OCI-LY3 (cell line): Measurements from ENCODE around the gene CCNF.
A peak's percentile ranks its signal among the peaks of the same experiment; 100 is the strongest.

Experiments used
- H2AFZ ChIP-seq: fragments of 200-600, 300-600 bp; shearing (Covaris generic); 2 replicates; pipeline ENCODE4 v1.6.0; 2014; ENCODE audit warnings: antibody characterized with exemption, low read depth, low read length
- H3K27ac ChIP-seq: fragments of 200-600, 300-600 bp; sonication (generic); 2 replicates; pipeline ENCODE4 v1.5.1; 2014; ENCODE audit warnings: mild to moderate bottlenecking, low read length, moderate library complexity, mixed read lengths
- H3K27me3 ChIP-seq: fragments of 200-600, 300-600 bp; sonication (generic); 2 replicates; pipeline ENCODE4 v1.6.1; 2014; ENCODE audit warnings: low read depth, low read length, mixed read lengths
- H3K36me3 ChIP-seq: fragments of 200-600, 300-600 bp; sonication (generic); replicated peaks from 2 replicates; pipeline ENCODE3; 2014; ENCODE audit warnings: low read depth, low read length, mixed read lengths
- H3K4me1 ChIP-seq: fragments of 300-600, 200-600 bp; sonication (generic); 2 replicates; pipeline ENCODE4 v1.6.1; 2014; ENCODE audit warnings: low read length, mixed read lengths
- H3K4me2 ChIP-seq: fragments of 200-600, 300-600 bp; sonication (generic); 2 replicates; pipeline ENCODE4 v1.6.1; 2014; ENCODE audit warnings: low read length, mixed read lengths
- H3K4me3 ChIP-seq: fragments of 300-600, 200-600 bp; sonication (generic); 2 replicates; pipeline ENCODE4 v1.5.1; 2014; ENCODE audit warnings: antibody characterized with exemption, mild to moderate bottlenecking, low read length, moderate library complexity
- H3K79me2 ChIP-seq: fragments of 300-600, 200-600 bp; shearing (Covaris generic); 2 replicates; pipeline ENCODE4 v1.6.1; 2014; ENCODE audit warnings: mild to moderate bottlenecking, low read length, mixed read lengths
- H3K9ac ChIP-seq: fragments of 300-600, 200-600 bp; shearing (Covaris generic); 2 replicates; pipeline ENCODE4 v1.6.0; 2014; ENCODE audit warnings: mild to moderate bottlenecking, low read length, moderate library complexity
- H3K9me3 ChIP-seq: fragments of 200-600, 300-600 bp; shearing (Covaris generic); 2 replicates; pipeline ENCODE4 v1.6.1; 2014; ENCODE audit warnings: low read length, mixed read lengths; ENCODE audit not compliant: insufficient read depth
- H4K20me1 ChIP-seq: fragments of 200-600, 300-600 bp; sonication (generic); 2 replicates; pipeline ENCODE4 v1.6.1; 2016; ENCODE audit warnings: low read length, mixed read lengths; ENCODE audit not compliant: insufficient read depth
- EZH2phosphoT487 ChIP-seq: fragments of 200-600 bp; shearing (Covaris generic); IDR thresholded peaks from 2 replicates; pipeline ENCODE4 v1.6.1; 2018; ENCODE audit warnings: antibody characterized with exemption, mixed run types, low read depth
- TF ChIP-seq, protein P1 (sequence below): fragments of 200-600, 300-600 bp; sonication (generic); IDR thresholded peaks from 2 replicates; pipeline ENCODE4 v1.5.1; 2014; ENCODE audit warnings: antibody characterized with exemption, low read length, low read depth

The CCNF gene

DNA sequence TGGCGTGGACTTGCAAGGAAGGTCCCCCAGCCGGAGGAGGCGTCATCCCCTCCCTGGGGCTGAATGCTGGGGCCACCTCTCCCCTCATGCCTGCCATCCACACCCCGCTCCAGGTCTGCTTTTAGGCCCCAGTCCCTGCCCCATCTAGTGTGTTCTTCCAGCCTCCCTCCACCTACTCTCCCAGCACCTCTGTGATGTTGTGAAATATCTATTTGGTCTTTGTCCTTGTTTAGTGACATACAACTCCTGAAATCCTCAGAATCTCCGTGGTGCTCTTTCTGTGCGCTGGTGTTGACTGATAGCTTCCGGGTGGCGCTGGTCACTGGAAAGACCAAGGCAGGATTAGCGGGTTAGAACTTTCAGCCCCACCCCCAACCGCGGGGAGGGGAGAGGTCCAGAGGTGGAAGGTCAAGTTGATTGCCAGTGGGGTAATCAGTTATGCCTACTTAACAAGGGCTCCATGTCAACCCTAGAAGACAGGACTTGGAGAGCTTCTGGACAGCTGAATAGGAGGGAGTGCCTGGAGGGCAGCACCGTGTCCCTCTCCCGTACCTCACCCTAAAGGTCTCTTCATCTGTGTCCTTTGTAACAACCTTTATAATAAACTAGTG is 55.8 kb downstream of the CCNF start:
- no peak overlapping the region for H3K4me3 ChIP-seq
- H3K27ac ChIP-seq = no peak overlapping the region
- TF ChIP-seq, protein P1, sequence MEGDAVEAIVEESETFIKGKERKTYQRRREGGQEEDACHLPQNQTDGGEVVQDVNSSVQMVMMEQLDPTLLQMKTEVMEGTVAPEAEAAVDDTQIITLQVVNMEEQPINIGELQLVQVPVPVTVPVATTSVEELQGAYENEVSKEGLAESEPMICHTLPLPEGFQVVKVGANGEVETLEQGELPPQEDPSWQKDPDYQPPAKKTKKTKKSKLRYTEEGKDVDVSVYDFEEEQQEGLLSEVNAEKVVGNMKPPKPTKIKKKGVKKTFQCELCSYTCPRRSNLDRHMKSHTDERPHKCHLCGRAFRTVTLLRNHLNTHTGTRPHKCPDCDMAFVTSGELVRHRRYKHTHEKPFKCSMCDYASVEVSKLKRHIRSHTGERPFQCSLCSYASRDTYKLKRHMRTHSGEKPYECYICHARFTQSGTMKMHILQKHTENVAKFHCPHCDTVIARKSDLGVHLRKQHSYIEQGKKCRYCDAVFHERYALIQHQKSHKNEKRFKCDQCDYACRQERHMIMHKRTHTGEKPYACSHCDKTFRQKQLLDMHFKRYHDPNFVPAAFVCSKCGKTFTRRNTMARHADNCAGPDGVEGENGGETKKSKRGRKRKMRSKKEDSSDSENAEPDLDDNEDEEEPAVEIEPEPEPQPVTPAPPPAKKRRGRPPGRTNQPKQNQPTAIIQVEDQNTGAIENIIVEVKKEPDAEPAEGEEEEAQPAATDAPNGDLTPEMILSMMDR = no peak
- no peak for TF ChIP-seq EZH2phosphoT487
- H4K20me1 ChIP-seq = no peaks in the 10 kb centered on the region
- H3K9me3 ChIP-seq = no peaks in the 10 kb centered on the region
- H2AFZ ChIP-seq = no peak overlapping the region
- H3K36me3 ChIP-seq = no peaks in the 10 kb centered on the region
- 0 out of 2 replicates have a peak, but pooled peaks cover 5% of the 10 kb centered on the region for H3K79me2 ChIP-seq
- peaks cover 20% of the 10 kb centered on the region for H3K4me1 ChIP-seq
- H3K9ac ChIP-seq = no peak overlapping the region
- H3K4me2 ChIP-seq = no peak overlapping the region
- H3K27me3 ChIP-seq = no peaks in the 10 kb centered on the region

DNA sequence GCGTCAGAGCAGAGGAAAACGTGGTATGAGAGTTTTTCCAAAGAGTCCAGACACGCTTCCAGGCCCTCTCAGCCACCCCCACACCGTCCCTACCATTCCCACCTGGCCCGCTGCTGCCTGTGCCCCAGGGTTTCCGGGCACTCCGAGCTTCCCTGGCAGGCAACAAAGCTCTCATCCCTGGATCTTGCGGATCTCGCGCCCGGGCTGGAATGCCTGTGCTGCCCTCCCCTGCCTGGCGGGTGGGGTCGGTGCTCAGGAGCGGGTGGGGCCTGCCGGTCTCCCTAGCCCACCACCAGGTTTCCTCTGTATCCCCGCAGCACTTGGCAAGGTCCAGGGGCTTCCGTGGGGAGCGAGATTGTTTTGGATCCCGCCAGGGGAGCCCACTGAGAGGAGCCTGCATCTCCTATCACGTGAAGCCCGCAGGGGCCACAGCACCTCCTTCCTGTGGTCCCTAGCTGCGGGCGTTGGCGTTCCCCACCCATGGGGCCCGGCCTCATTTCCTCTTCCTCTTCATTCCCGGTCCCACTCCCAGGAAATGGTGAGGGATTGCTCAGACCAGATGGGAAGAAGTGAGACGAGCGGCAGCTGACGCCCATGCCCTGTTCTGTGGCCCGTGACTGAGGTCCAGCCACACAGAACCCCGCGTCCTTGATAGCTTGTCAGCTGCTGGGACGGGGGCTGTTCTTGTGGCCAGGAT is 56.7 kb downstream of the CCNF start:
- H3K27ac ChIP-seq = no peak overlapping the region
- H3K36me3 ChIP-seq = no peaks in the 10 kb centered on the region
- no peaks in the 10 kb centered on the region for H4K20me1 ChIP-seq
- no peak overlapping the region for H3K4me3 ChIP-seq
- TF ChIP-seq, protein P1 = no peak
- TF ChIP-seq EZH2phosphoT487 = no peak
- no peak overlapping the region for H3K9ac ChIP-seq
- 0 out of 2 replicates have a peak, but pooled peaks cover 5% of the 10 kb centered on the region for H3K79me2 ChIP-seq
- H3K4me2 ChIP-seq = no peak overlapping the region
- no peaks in the 10 kb centered on the region for H3K27me3 ChIP-seq
- H2AFZ ChIP-seq = no peak overlapping the region
- H3K4me1 ChIP-seq = peaks cover 20% of the 10 kb centered on the region
- H3K9me3 ChIP-seq = no peaks in the 10 kb centered on the region

DNA sequence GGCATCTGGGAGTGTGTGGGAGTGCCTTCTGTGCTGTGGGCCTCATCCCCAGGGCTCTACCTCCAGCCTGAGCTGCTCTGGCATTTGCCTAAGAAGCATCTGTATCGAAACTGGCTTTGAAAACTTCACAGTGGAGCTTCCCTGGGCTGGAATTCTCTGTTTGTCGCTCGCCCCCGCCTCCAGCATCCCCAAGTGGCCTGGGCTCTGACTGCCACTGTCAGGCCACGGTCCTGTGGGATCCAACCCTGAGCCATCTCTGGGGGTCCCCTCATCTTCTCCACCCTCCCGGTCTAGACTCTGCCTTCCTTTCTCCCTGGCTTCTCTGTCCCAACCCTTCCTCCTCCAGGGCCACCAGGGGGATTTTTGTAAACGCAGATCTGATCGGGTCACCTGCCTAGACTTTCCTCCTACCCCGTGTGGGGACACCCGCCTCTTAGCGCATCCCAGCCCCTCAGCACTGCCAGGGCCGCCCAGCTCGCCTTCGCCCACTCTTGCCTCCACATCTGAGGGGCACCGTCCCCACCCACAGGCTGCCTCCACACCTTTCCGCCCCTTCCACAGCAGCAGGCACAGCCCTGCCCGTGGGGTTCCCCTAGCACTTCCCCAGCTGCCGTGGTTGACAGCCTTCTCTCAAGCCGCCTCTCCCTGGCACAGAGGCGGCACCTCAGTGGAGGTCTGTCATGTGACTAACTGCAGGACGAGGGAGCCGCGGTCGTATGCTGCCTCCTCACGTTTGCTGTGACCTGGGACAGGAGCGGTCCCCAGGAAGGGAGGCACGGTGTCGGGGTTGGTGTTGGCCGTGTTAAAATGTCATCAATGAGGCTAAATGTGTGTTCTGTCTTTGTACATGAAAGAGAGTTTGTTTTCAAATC is 57.6 kb downstream of the CCNF start:
- TF ChIP-seq, protein P1 = peak; percentile 75
- no peak for TF ChIP-seq EZH2phosphoT487
- Histone ChIP-seq H3K9ac (peak overlapping the region; percentile 63), H3K4me1 (peaks cover 20% of the 10 kb centered on the region), H3K27me3 (no peaks in the 10 kb centered on the region), H3K79me2 (0 out of 2 replicates have a peak, but pooled peaks cover 5% of the 10 kb centered on the region), H3K9me3 (no peaks in the 10 kb centered on the region), H3K4me3 (peak overlapping the region; percentile 75), H2AFZ (peak overlapping the region; percentile 84), H3K27ac (peak overlapping the region; percentile 35), H3K36me3 (no peaks in the 10 kb centered on the region), H3K4me2 (peak overlapping the region; percentile 99), H4K20me1 (no peaks in the 10 kb centered on the region)

DNA sequence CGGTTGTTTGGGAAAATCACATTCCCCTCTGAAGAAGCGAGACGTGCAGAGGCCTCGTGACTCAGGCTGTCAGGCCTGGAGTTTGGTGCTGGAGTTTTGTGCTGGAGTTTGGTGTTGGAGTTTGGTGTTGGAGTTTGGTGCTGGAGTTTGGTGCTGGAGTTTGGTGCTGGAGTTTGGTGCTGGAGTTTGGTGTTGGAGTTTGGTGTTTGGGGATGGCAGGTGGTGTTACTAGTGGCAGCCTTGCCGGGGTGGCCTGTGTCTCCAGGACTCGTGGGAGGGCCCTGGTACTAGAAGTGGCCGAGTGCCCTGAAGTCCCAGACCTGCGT is 58.2 kb downstream of the CCNF start:
- Histone ChIP-seq H3K27me3 (no peaks in the 10 kb centered on the region), H3K79me2 (0 out of 2 replicates have a peak, but pooled peaks cover 5% of the 10 kb centered on the region), H3K4me2 (peak overlapping the region; percentile 99)

More for the DNA sequence above, 58.2 kb downstream of the CCNF start:
- Histone ChIP-seq H3K4me3 (peak overlapping the region; percentile 75), H3K9me3 (no peaks in the 10 kb centered on the region), H4K20me1 (no peaks in the 10 kb centered on the region), H2AFZ (peak overlapping the region; percentile 84), H3K9ac (peak overlapping the region; percentile 63), H3K4me1 (peaks cover 20% of the 10 kb centered on the region), H3K36me3 (no peaks in the 10 kb centered on the region), H3K27ac (peak overlapping the region; percentile 35)
- TF ChIP-seq EZH2phosphoT487 = no peak
- TF ChIP-seq, protein P1 = 0 out of 2 replicates have a peak, but pooled peaks have one; percentile 1
